ENCODE measurements around the gene CCDC13. TPM values are rescaled to one million over a fixed set of nuclear protein-coding genes. Genes with fewer than 3 reads are reported as not detected.

Gene CCDC13
- total and polyA plus RNA-seq, 4 donors = 0.42 to 2.3 (median 1.0) TPM

- Histone ChIP-seq H3K27me3 (ENCODE audit: control insufficient read depth in 4 of 4, insufficient read depth in 4 of 4, low read length in 3 of 4) (no peaks in the 10 kb centered on the region), H3K4me3 (ENCODE audit: low read depth in 1 of 3, low read length in 3 of 3) (no peak overlapping the region), H3K9me3 (ENCODE audit: control insufficient read depth in 4 of 4, low read length in 3 of 4) (no peaks in the 10 kb centered on the region), H3K36me3 (ENCODE audit: control insufficient read depth in 4 of 4, insufficient read depth in 3 of 4, low read depth in 1 of 4, low read length in 3 of 4) (peaks cover 0 to 4% (median 1%) of the 10 kb centered on the region in 4 donors), H3K27ac (ENCODE audit: low read depth in 1 of 2, low read length in 2 of 2) (peak overlapping the region; percentile 70 to 73), H3K9ac (ENCODE audit: low read depth in 1 of 2, low read length in 2 of 2) (peak overlapping the region in 1 of 2 donors; percentile 35), H3K4me1 (ENCODE audit: control insufficient read depth in 4 of 4, insufficient read depth in 4 of 4, low read length in 3 of 4) (peaks cover 4 to 36% (median 22%) of the 10 kb centered on the region in 4 donors)
- no peak for DNase-seq (ENCODE audit: low spot score)
- 43% methylated on average over 2 of the region's 2 CpGs for WGBS
- TF ChIP-seq HNF4G (IDR thresholded peaks at IDR 0.05) (no peak), FOXA1 (IDR thresholded peaks at IDR 0.05) (no peak), MAX (IDR thresholded peaks at IDR 0.05) (no peak), HNF4A (conservative IDR thresholded peaks at IDR 0.05) (no peak), GABPA (IDR thresholded peaks at IDR 0.05 in 1 of 2, conservative IDR thresholded peaks at IDR 0.05 in 1 of 2) (no peak)
Measured at GRCh38 chr3:42778644-42779043, 5.6 kb upstream of the CCDC13 start.

- H3K4me3 ChIP-seq (ENCODE audit: low read depth in 1 of 3, low read length in 3 of 3) = peak overlapping the region; percentile 50 to 67 (median 54)
- no peaks in the 10 kb centered on the region for H3K9me3 ChIP-seq (ENCODE audit: control insufficient read depth in 4 of 4, low read length in 3 of 4)
- TF ChIP-seq YY1 (IDR thresholded peaks at IDR 0.05) (peak; percentile 10), REST (IDR thresholded peaks at IDR 0.05) (peak; percentile 11), HNF4A (conservative IDR thresholded peaks at IDR 0.05) (no peak)
- H3K4me1 ChIP-seq (ENCODE audit: control insufficient read depth in 4 of 4, insufficient read depth in 4 of 4, low read length in 3 of 4) = peaks cover 0 to 8% (median 5%) of the 10 kb centered on the region in 4 donors
- peak overlapping the region; percentile 50 to 87 for H3K27ac ChIP-seq (ENCODE audit: low read depth in 1 of 2, low read length in 2 of 2)
- no peak for DNase-seq (ENCODE audit: low spot score)
- H3K9ac ChIP-seq (ENCODE audit: low read depth in 1 of 2, low read length in 2 of 2) = peak overlapping the region in 1 of 2 donors; percentile 92
- WGBS = 13% methylated on average over 6 of the region's 6 CpGs
- no peaks in the 10 kb centered on the region for H3K27me3 ChIP-seq (ENCODE audit: control insufficient read depth in 4 of 4, insufficient read depth in 4 of 4, low read length in 3 of 4)
- H3K36me3 ChIP-seq (ENCODE audit: control insufficient read depth in 4 of 4, insufficient read depth in 3 of 4, low read depth in 1 of 4, low read length in 3 of 4) = no peaks in the 10 kb centered on the region
Measured at GRCh38 chr3:42773409-42773751, 327 bp upstream of the CCDC13 start.

GRCh38 chr3:42771271-42771670, 1.8 kb downstream of the CCDC13 start:
- Histone ChIP-seq H3K27ac (ENCODE audit: low read depth in 1 of 2, low read length in 2 of 2) (no peak overlapping the region), H3K27me3 (ENCODE audit: control insufficient read depth in 4 of 4, insufficient read depth in 4 of 4, low read length in 3 of 4) (no peaks in the 10 kb centered on the region), H3K9ac (ENCODE audit: low read depth in 1 of 2, low read length in 2 of 2) (no peak overlapping the region), H3K4me3 (ENCODE audit: low read depth in 1 of 3, low read length in 3 of 3) (no peak overlapping the region), H3K9me3 (ENCODE audit: control insufficient read depth in 4 of 4, low read length in 3 of 4) (no peaks in the 10 kb centered on the region), H3K4me1 (ENCODE audit: control insufficient read depth in 4 of 4, insufficient read depth in 4 of 4, low read length in 3 of 4) (peaks cover 0 to 8% (median 5%) of the 10 kb centered on the region in 4 donors), H3K36me3 (ENCODE audit: control insufficient read depth in 4 of 4, insufficient read depth in 3 of 4, low read depth in 1 of 4, low read length in 3 of 4) (no peaks in the 10 kb centered on the region)
- 82% methylated on average over 1 of the region's 1 CpG for WGBS
- TF ChIP-seq RAD21 (IDR thresholded peaks at IDR 0.05) (no peak), YY1 (IDR thresholded peaks at IDR 0.05) (no peak), RXRA (IDR thresholded peaks at IDR 0.05) (no peak), REST (IDR thresholded peaks at IDR 0.05) (no peak), MAX (IDR thresholded peaks at IDR 0.05) (no peak), SP1 (IDR thresholded peaks at IDR 0.05) (no peak), EGR1 (IDR thresholded peaks at IDR 0.05; ENCODE audit: low read depth in 2 of 2) (no peak), HNF4G (IDR thresholded peaks at IDR 0.05) (no peak), FOXA1 (IDR thresholded peaks at IDR 0.05) (no peak), FOXA2 (IDR thresholded peaks at IDR 0.05) (no peak)
- no peak for DNase-seq (ENCODE audit: low spot score)

All from liver (tissue), 9 donors.